WERI-Rb-1 (cell line): ENCODE data around the gene PDLIM1.

Experiments used
- DNase-seq: peaks from one replicate; pipeline ENCODE4 v3.0.0-alpha.2; 2020
- H3K27ac ChIP-seq: fragments of 250-450 bp; sonication (Bioruptor Pico); 2 replicates; pipeline ENCODE4 v1.5.1; 2020; ENCODE audit warnings: mild to moderate bottlenecking, moderate library complexity
- H3K27me3 ChIP-seq: fragments of 250-450 bp; sonication (Bioruptor Pico); 2 replicates; pipeline ENCODE4 v1.5.1; 2021; ENCODE audit warnings: mild to moderate bottlenecking, low read depth, moderate library complexity; ENCODE audit not compliant: insufficient read depth, severe bottlenecking
- H3K36me3 ChIP-seq: fragments of 250-450 bp; sonication (Bioruptor Pico); 2 replicates; pipeline ENCODE4 v1.5.1; 2020; ENCODE audit warnings: mild to moderate bottlenecking, moderate library complexity
- H3K4me3 ChIP-seq: 2 replicates; pipeline ENCODE4 v1.5.1; 2011; ENCODE audit warnings: low read depth, mild to moderate bottlenecking, control low read depth, low read length
- H3K9me3 ChIP-seq: fragments of 250-450 bp; sonication (Bioruptor Pico); 2 replicates; pipeline ENCODE4 v1.5.1; 2021; ENCODE audit warnings: mild to moderate bottlenecking, moderate library complexity; ENCODE audit not compliant: severe bottlenecking
- CTCF ChIP-seq: IDR thresholded peaks from 2 replicates; pipeline ENCODE4 v1.5.1; 2011; ENCODE audit warnings: low read depth, mild to moderate bottlenecking, control low read depth, inconsistent platforms, low read length

PDLIM1 gene

GRCh38 chr10:95225136-95225535 lies 65.7 kb downstream of the PDLIM1 start:
- TF ChIP-seq CTCF = no peak
- Histone ChIP-seq H3K36me3 (no peaks in the 10 kb centered on the region), H3K27ac (no peak overlapping the region), H3K27me3 (no peaks in the 10 kb centered on the region), H3K9me3 (no peaks in the 10 kb centered on the region), H3K4me3 (no peak overlapping the region)
- no peak for DNase-seq

GRCh38 chr10:95221124-95221523 lies 69.7 kb downstream of the PDLIM1 start:
- no peaks in the 10 kb centered on the region for H3K36me3 ChIP-seq
- no peaks in the 10 kb centered on the region for H3K9me3 ChIP-seq
- H3K27ac ChIP-seq = no peak overlapping the region
- no peak for TF ChIP-seq CTCF
- H3K27me3 ChIP-seq = no peaks in the 10 kb centered on the region
- H3K4me3 ChIP-seq = no peak overlapping the region
- DNase-seq = no peak

- Histone ChIP-seq H3K4me3 (no peak overlapping the region), H3K27me3 (no peaks in the 10 kb centered on the region), H3K36me3 (no peaks in the 10 kb centered on the region), H3K27ac (no peak overlapping the region), H3K9me3 (no peaks in the 10 kb centered on the region)
- TF ChIP-seq CTCF = no peak
- DNase-seq = no peak
These were observed 70.3 kb downstream of the PDLIM1 start for GRCh38 chr10:95220539-95220938.

- Histone ChIP-seq H3K27me3 (no peaks in the 10 kb centered on the region), H3K36me3 (no peaks in the 10 kb centered on the region), H3K4me3 (no peak overlapping the region), H3K27ac (no peak overlapping the region), H3K9me3 (no peaks in the 10 kb centered on the region)
- DNase-seq = no peak
- no peak for TF ChIP-seq CTCF
These were observed 73.3 kb downstream of the PDLIM1 start for GRCh38 chr10:95217476-95217875.

- no peak overlapping the region for H3K27ac ChIP-seq
- TF ChIP-seq CTCF = no peak
- no peaks in the 10 kb centered on the region for H3K36me3 ChIP-seq
- no peak overlapping the region for H3K4me3 ChIP-seq
- no peaks in the 10 kb centered on the region for H3K27me3 ChIP-seq
- H3K9me3 ChIP-seq = no peaks in the 10 kb centered on the region
- no peak for DNase-seq
These were observed 76.0 kb downstream of the PDLIM1 start for GRCh38 chr10:95214793-95215192.

GRCh38 chr10:95214369-95214768 lies 76.4 kb downstream of the PDLIM1 start:
- Histone ChIP-seq H3K36me3 (no peaks in the 10 kb centered on the region), H3K4me3 (no peak overlapping the region), H3K27ac (no peak overlapping the region), H3K9me3 (no peaks in the 10 kb centered on the region), H3K27me3 (no peaks in the 10 kb centered on the region)
- TF ChIP-seq CTCF = no peak
- DNase-seq = no peak
